ENCODE results near the gene MORN1. TPM values are rescaled to one million over a fixed set of nuclear protein-coding genes. Genes with fewer than 3 reads are reported as not detected.
A peak's percentile ranks its signal among the peaks of the same experiment; 100 is the strongest.

Gene MORN1
- total RNA-seq, 1 experiment from 2014 or later = 47.8 TPM

DNA sequence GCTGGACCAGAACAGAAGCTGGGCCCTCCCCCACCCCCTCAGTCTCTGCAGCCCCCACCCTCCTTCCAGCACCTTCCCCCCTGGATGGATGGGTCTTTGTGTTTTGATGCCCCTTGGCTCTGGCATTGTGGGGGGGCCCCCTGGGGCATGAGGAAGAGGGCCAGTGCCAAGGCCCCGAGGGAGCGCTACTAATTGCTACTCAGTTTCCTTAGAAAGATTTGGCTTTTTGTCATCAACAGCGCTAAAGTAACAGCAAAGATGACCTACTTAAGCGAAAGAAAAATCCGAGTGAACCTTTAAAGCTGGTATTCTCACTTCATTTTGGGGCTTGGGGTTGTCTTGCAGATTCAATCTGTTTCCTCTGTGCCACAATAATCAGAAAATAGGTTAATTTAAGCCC lies 99.8 kb downstream of the MORN1 start:
- peaks cover 31% of the 10 kb centered on the region for H3F3A ChIP-seq (ENCODE audit: insufficient read depth, low read depth)
- TF ChIP-seq, protein P1, sequence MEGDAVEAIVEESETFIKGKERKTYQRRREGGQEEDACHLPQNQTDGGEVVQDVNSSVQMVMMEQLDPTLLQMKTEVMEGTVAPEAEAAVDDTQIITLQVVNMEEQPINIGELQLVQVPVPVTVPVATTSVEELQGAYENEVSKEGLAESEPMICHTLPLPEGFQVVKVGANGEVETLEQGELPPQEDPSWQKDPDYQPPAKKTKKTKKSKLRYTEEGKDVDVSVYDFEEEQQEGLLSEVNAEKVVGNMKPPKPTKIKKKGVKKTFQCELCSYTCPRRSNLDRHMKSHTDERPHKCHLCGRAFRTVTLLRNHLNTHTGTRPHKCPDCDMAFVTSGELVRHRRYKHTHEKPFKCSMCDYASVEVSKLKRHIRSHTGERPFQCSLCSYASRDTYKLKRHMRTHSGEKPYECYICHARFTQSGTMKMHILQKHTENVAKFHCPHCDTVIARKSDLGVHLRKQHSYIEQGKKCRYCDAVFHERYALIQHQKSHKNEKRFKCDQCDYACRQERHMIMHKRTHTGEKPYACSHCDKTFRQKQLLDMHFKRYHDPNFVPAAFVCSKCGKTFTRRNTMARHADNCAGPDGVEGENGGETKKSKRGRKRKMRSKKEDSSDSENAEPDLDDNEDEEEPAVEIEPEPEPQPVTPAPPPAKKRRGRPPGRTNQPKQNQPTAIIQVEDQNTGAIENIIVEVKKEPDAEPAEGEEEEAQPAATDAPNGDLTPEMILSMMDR (conservative IDR thresholded peaks at IDR 0.05) = no peak
- no peak for TF ChIP-seq EZH2 (IDR thresholded peaks at IDR 0.05; ENCODE audit: low read depth)
- DNase-seq = no peak
- no TSS peak for BruUV-seq (replicated peaks)
- no peaks in the 10 kb centered on the region for H3K36me3 ChIP-seq (ENCODE audit: low read depth)
- no peak overlapping the region for H2AFZ ChIP-seq
- no peaks in the 10 kb centered on the region for H3K9me2 ChIP-seq (ENCODE audit: insufficient read depth)
- peak overlapping the region; percentile 99 for H3K4me2 ChIP-seq
- no peaks in the 10 kb centered on the region for H3K27me3 ChIP-seq (ENCODE audit: insufficient read depth, low read depth)
- peaks cover 85% of the 10 kb centered on the region for H3K79me2 ChIP-seq (ENCODE audit: low read depth)
- H3K4me3 ChIP-seq = no peak overlapping the region
- H3K4me1 ChIP-seq (replicated peaks; ENCODE audit: insufficient read depth) = peaks cover 34% of the 10 kb centered on the region
- peaks cover 74% of the 10 kb centered on the region for H4K20me1 ChIP-seq (ENCODE audit: insufficient read depth)
- intact Hi-C loops (cut with micrococcal nuclease; ENCODE audit: unreplicated experiment) = loop anchor here (5.0 kb wide), 1 partner anchor 79 kb away; no protein-coding TSS in a partner anchor
- CTCF ChIA-PET = no interaction called here
- H3K9me3 ChIP-seq (ENCODE audit: insufficient read depth, low read depth) = no peaks in the 10 kb centered on the region
- H3K27ac ChIP-seq = no peak overlapping the region; the same call in 1 of the 2 replicates
- POLR2A ChIA-PET (ENCODE audit: unreplicated experiment) = no interaction called here

DNA sequence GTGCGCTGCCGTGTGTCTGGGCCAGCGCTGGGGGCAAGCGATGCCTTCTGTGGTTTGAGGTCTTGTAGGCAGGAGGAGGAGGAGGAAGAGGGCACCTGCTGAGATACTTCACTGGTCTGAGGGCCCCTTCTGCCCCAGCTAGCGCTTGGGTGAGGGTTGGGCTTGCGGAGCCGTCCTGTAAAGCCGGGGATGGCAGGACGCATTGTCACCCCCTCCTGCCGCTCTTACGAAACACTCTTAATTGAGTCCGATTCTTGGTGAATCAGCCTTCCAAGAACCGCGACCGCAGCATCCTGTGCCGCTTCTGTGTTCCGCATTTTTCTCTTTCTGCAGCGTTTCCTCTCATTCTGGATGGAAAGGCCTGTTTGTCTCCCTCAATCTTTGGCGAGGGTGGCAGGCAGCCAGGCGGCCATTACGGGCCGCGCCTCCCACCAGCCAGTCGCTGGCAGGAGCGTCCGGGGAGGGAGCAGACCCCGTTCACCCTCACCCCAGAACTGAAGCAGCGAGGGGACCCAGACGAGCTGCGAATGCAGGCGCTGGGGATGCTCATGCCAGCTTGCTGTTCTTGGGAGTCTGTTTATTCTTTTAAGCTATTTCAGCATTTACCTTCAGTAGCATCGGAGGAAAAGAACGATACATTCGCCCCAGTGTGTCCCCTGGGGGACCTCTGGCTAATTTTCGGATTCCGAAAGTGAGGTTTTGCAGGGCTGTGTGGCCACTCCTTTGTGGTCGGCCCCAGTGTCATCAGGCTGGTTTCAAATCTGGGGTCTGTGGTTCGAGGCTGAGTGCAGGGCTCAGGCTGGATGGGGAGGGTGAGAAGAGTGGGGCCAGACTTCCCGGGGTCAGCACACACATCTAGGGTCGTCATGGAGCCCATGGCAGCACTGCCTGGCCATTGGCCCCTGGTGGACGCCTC lies 100.5 kb downstream of the MORN1 start:
- Histone ChIP-seq H3K9me3 (ENCODE audit: insufficient read depth, low read depth) (no peaks in the 10 kb centered on the region), H2AFZ (no peak overlapping the region), H4K20me1 (ENCODE audit: insufficient read depth) (peaks cover 75% of the 10 kb centered on the region), H3K79me2 (ENCODE audit: low read depth) (peaks cover 84% of the 10 kb centered on the region), H3K4me3 (peak overlapping the region; percentile 50; the same call in 1 of the 2 replicates), H3K27ac (peak overlapping the region; percentile 78), H3K9me2 (ENCODE audit: insufficient read depth) (no peaks in the 10 kb centered on the region), H3K4me1 (replicated peaks; ENCODE audit: insufficient read depth) (peaks cover 34% of the 10 kb centered on the region), H3K27me3 (ENCODE audit: insufficient read depth, low read depth) (no peaks in the 10 kb centered on the region), H3F3A (ENCODE audit: insufficient read depth, low read depth) (peaks cover 31% of the 10 kb centered on the region), H3K36me3 (ENCODE audit: low read depth) (no peaks in the 10 kb centered on the region), H3K4me2 (peak overlapping the region; percentile 99)
- ChIA-PET POLR2A (ENCODE audit: unreplicated experiment) (interaction anchor here (0.6 to 0.7 kb wide), 2 partner anchors 77 to 1003 kb away, joined by 4 read pairs; no protein-coding TSS in a partner anchor), CTCF (interaction anchor here (0.5 to 1.1 kb wide), 3 partner anchors 31 to 843 kb away, joined by 3 to 4 read pairs (median 4); no protein-coding TSS in a partner anchor)
- BruUV-seq (replicated peaks) = no TSS peak
- DNase-seq = peak; percentile 86 to 96
- no peak for TF ChIP-seq EZH2 (IDR thresholded peaks at IDR 0.05; ENCODE audit: low read depth)
- TF ChIP-seq, protein P1 (conservative IDR thresholded peaks at IDR 0.05) = no peak
- intact Hi-C loops (cut with micrococcal nuclease; ENCODE audit: unreplicated experiment) = loop anchor here (1.0 to 5.0 kb wide), 2 partner anchors 57 to 79 kb away; no protein-coding TSS in a partner anchor

DNA sequence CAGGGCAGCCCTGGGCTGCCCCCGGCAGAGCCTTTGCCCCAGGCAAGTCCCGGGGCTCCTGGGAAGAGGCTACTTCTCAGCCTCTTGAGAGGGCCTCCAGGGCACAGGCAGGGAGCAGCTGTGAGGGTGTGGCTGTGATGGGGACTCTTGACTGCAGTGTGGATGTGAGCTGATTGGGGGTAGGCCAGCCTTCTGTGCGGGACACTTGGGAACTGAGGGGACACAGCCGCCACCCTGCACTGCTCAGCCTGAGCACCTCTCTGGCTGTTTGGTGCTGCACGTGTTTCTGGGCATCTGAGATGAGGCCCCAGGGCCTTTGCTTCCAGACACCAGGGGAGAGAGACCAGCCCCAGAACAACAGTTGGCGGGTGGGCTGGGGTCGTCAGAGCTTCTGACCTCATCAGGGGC lies 101.2 kb downstream of the MORN1 start:
- H3K9me2 ChIP-seq (ENCODE audit: insufficient read depth) = no peaks in the 10 kb centered on the region
- DNase-seq = peak in 1 of 2 experiments; percentile 42
- CTCF ChIA-PET = interaction anchor here (0.5 to 1.1 kb wide), 2 partner anchors 57 to 842 kb away, joined by 3 to 4 read pairs; no protein-coding TSS in a partner anchor
- H3K4me3 ChIP-seq = peak overlapping the region; percentile 21; the same call in 1 of the 2 replicates
- intact Hi-C loops (cut with micrococcal nuclease; ENCODE audit: unreplicated experiment) = loop anchor here (1.0 to 5.0 kb wide), 2 partner anchors 56 to 78 kb away; no protein-coding TSS in a partner anchor
- H4K20me1 ChIP-seq (ENCODE audit: insufficient read depth) = peaks cover 70% of the 10 kb centered on the region
- no peaks in the 10 kb centered on the region for H3K36me3 ChIP-seq (ENCODE audit: low read depth)
- no peaks in the 10 kb centered on the region for H3K9me3 ChIP-seq (ENCODE audit: insufficient read depth, low read depth)
- peaks cover 34% of the 10 kb centered on the region for H3K4me1 ChIP-seq (replicated peaks; ENCODE audit: insufficient read depth)
- H3K27me3 ChIP-seq (ENCODE audit: insufficient read depth, low read depth) = no peaks in the 10 kb centered on the region
- peaks cover 79% of the 10 kb centered on the region for H3K79me2 ChIP-seq (ENCODE audit: low read depth)
- H3K27ac ChIP-seq = peak overlapping the region; percentile 78; the same call in 1 of the 2 replicates
- peaks cover 31% of the 10 kb centered on the region for H3F3A ChIP-seq (ENCODE audit: insufficient read depth, low read depth)
- H2AFZ ChIP-seq = no peak overlapping the region
- POLR2A ChIA-PET (ENCODE audit: unreplicated experiment) = interaction anchor here (0.6 to 0.7 kb wide), 2 partner anchors 76 to 1004 kb away, joined by 4 read pairs; no protein-coding TSS in a partner anchor
- peak overlapping the region; percentile 99 for H3K4me2 ChIP-seq
- no TSS peak for BruUV-seq (replicated peaks)
- TF ChIP-seq, protein P1 (conservative IDR thresholded peaks at IDR 0.05) = no peak
- TF ChIP-seq EZH2 (IDR thresholded peaks at IDR 0.05; ENCODE audit: low read depth) = no peak
